ENCODE measurements around the gene SMARCE1.

SMARCE1 gene

DNA sequence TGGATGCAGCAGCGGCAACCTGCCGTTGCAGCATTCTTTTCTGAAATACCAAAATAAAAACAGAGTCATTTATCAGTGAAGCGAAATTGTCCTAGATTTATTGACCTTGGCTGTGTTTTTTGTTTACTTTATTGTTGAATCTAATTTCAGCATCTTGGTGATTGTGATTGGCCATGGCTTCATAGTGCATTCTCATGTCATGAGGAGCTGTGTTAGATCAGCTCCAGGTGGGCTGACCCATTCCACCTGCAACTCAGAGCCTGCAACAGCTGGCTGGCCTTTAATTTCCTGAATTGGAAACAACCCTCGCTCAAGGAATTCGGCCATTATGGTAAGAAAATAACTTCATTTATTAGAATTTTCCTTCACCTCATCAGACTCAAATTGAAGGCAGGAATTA, 39.5 kb upstream of the SMARCE1 start:
- Histone ChIP-seq H3K27ac (no peak overlapping the region), H3K4me3 (ENCODE audit: low read depth, low read length) (no peak overlapping the region), H3K27me3 (replicated peaks) (peaks cover 8% of the 10 kb centered on the region), H3K36me3 (replicated peaks) (no peaks in the 10 kb centered on the region)
- TF ChIP-seq CTCF (IDR thresholded peaks at IDR 0.05; ENCODE audit: low read depth, low read length, missing control alignments) = no peak
- in situ Hi-C loops (cut with HindIII; ENCODE audit: low pct_ligation_motif_present, low sequenced_read_pairs) = no loop called here
- no peak for DNase-seq

- Histone ChIP-seq H3K4me3 (ENCODE audit: low read depth, low read length) (no peak overlapping the region), H3K27me3 (replicated peaks) (peaks cover 5% of the 10 kb centered on the region), H3K27ac (no peak overlapping the region), H3K36me3 (replicated peaks) (no peaks in the 10 kb centered on the region)
- TF ChIP-seq CTCF (IDR thresholded peaks at IDR 0.05; ENCODE audit: low read depth, low read length, missing control alignments) = no peak
- in situ Hi-C loops (cut with HindIII; ENCODE audit: low pct_ligation_motif_present, low sequenced_read_pairs) = no loop called here
- no peak for DNase-seq
Observed at GRCh38 chr17:40686192-40686591, 38.6 kb upstream of the SMARCE1 start.

DNA sequence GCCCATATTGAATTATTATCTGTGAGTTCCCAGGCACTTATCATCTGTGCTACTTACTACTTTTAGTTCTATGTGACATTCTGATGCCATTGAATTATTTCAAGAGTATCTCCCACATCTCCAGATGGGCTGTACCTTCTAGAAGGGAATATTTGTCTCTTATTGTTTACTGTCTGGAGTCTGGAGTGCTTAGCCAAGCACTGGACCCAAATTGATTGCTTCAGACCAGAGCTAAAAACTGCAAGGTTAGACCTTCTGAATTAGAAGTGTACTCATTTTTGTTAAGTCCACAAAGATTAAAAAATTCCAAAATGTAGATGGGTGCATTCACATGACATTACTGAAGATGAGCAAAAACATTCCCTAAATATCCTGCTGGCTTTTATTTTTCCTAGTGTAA, 33.4 kb upstream of the SMARCE1 start:
- peaks cover 5% of the 10 kb centered on the region for H3K27me3 ChIP-seq (replicated peaks)
- TF ChIP-seq CTCF (IDR thresholded peaks at IDR 0.05; ENCODE audit: low read depth, low read length, missing control alignments) = no peak
- H3K4me3 ChIP-seq (ENCODE audit: low read depth, low read length) = no peak overlapping the region
- no peak for DNase-seq
- no peak overlapping the region for H3K27ac ChIP-seq
- in situ Hi-C loops (cut with HindIII; ENCODE audit: low pct_ligation_motif_present, low sequenced_read_pairs) = no loop called here
- no peaks in the 10 kb centered on the region for H3K36me3 ChIP-seq (replicated peaks)

GRCh38 chr17:40679523-40679907, 31.9 kb upstream of the SMARCE1 start:
- Histone ChIP-seq H3K27me3 (replicated peaks) (peaks cover 15% of the 10 kb centered on the region), H3K4me3 (ENCODE audit: low read depth, low read length) (no peak overlapping the region)

DNA sequence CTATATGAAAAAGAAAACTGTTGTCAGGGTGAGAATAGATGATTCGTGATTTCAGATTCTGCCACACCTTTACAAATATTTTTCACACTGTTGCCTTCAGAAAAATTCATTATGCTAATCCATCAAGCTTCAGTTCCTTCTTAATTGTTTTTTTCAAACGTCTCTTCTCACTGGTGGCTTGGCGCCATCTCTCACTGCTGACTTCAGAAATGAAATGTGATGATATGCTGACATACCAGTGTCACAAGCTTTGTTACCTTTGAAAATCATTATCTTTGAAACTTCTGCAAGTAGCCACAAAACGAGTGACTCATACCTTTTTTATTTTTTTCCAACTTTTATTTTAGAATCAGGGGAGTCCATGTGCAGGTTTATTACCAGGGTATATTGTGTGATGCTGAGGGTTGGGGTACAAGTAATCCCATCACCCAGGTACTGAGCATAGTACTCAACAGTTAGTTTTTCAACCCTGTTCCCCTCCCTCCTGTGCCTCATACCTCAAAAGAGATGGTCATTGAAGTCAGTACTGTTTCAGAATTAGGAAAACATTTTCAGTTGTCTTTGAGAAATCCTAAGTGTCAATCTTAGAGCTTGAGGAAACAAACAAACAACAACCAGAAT, 31.4 kb upstream of the SMARCE1 start:
- DNase-seq = no peak
- peaks cover 15% of the 10 kb centered on the region for H3K27me3 ChIP-seq (replicated peaks)
- in situ Hi-C loops (cut with HindIII; ENCODE audit: low pct_ligation_motif_present, low sequenced_read_pairs) = no loop called here
- H3K27ac ChIP-seq = no peak overlapping the region
- no peak overlapping the region for H3K4me3 ChIP-seq (ENCODE audit: low read depth, low read length)
- TF ChIP-seq CTCF (IDR thresholded peaks at IDR 0.05; ENCODE audit: low read depth, low read length, missing control alignments) = no peak
- no peaks in the 10 kb centered on the region for H3K36me3 ChIP-seq (replicated peaks)

More at GRCh38 chr17:40679523-40679907, 31.9 kb upstream of the SMARCE1 start:
- no peak for DNase-seq
- in situ Hi-C loops (cut with HindIII; ENCODE audit: low pct_ligation_motif_present, low sequenced_read_pairs) = no loop called here
- no peak for TF ChIP-seq CTCF (IDR thresholded peaks at IDR 0.05; ENCODE audit: low read depth, low read length, missing control alignments)
- H3K27ac ChIP-seq = no peak overlapping the region
- H3K36me3 ChIP-seq (replicated peaks) = no peaks in the 10 kb centered on the region

GRCh38 chr17:40675905-40676304, 28.3 kb upstream of the SMARCE1 start:
- Histone ChIP-seq H3K27ac (no peak overlapping the region), H3K27me3 (replicated peaks) (peaks cover 16% of the 10 kb centered on the region), H3K4me3 (ENCODE audit: low read depth, low read length) (no peak overlapping the region), H3K36me3 (replicated peaks) (no peaks in the 10 kb centered on the region)
- in situ Hi-C loops (cut with HindIII; ENCODE audit: low pct_ligation_motif_present, low sequenced_read_pairs) = no loop called here
- no peak for DNase-seq
- no peak for TF ChIP-seq CTCF (IDR thresholded peaks at IDR 0.05; ENCODE audit: low read depth, low read length, missing control alignments)
